ENCODE data around the gene ACADS.

ACADS gene

DNA sequence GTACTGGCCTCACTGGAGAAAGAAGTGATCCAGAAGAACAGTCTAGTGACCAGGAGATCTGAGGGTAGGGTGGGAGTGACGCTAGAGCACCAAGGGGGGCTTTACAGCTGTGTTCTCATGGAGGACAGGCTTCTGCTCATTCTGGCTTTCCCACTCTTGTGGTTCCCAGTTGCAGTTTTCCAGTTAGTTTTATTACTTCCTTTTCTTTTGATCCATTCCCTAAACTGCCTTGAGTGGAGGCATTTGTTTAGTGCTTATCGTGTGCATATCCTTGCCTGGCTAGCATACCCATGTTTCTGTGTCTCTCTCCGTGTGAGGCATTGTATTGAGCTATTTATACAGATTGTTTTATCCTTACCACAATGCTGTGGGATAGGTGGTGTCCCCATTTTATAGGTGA, 34.6 kb upstream of the ACADS start:
- Histone ChIP-seq H3K9me3 (replicated peaks; ENCODE audit: insufficient read depth, low read length) (no peaks in the 10 kb centered on the region), H3K27me3 (replicated peaks; ENCODE audit: insufficient read depth, low read length) (no peaks in the 10 kb centered on the region), H3K9ac (ENCODE audit: low read length) (no peak overlapping the region), H3K4me1 (ENCODE audit: low read length) (no peaks in the 10 kb centered on the region), H4K20me1 (ENCODE audit: insufficient read depth, low read length) (no peaks in the 10 kb centered on the region), H3K9me2 (replicated peaks; ENCODE audit: insufficient read depth, low read length) (no peaks in the 10 kb centered on the region), H2AFZ (ENCODE audit: low read length) (no peak overlapping the region), H3K79me2 (ENCODE audit: low read length) (peaks cover 53% of the 10 kb centered on the region), H3F3A (ENCODE audit: insufficient read depth, low read length) (no peaks in the 10 kb centered on the region), H3K4me3 (ENCODE audit: low read length) (no peak overlapping the region), H3K4me2 (ENCODE audit: low read depth, low read length) (no peak overlapping the region), H3K27ac (ENCODE audit: low read length) (no peak overlapping the region), H3K36me3 (replicated peaks; ENCODE audit: insufficient read depth, low read length) (no peaks in the 10 kb centered on the region)
- no peak for DNase-seq
- TF ChIP-seq EZH2phosphoT487 (IDR thresholded peaks at IDR 0.05; ENCODE audit: low read length) (no peak), EZH2 (optimal IDR thresholded peaks at IDR 0.05; ENCODE audit: low read depth, low read length) (no peak)
- TF ChIP-seq, protein P1, sequence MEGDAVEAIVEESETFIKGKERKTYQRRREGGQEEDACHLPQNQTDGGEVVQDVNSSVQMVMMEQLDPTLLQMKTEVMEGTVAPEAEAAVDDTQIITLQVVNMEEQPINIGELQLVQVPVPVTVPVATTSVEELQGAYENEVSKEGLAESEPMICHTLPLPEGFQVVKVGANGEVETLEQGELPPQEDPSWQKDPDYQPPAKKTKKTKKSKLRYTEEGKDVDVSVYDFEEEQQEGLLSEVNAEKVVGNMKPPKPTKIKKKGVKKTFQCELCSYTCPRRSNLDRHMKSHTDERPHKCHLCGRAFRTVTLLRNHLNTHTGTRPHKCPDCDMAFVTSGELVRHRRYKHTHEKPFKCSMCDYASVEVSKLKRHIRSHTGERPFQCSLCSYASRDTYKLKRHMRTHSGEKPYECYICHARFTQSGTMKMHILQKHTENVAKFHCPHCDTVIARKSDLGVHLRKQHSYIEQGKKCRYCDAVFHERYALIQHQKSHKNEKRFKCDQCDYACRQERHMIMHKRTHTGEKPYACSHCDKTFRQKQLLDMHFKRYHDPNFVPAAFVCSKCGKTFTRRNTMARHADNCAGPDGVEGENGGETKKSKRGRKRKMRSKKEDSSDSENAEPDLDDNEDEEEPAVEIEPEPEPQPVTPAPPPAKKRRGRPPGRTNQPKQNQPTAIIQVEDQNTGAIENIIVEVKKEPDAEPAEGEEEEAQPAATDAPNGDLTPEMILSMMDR (IDR thresholded peaks at IDR 0.05; ENCODE audit: low read length): no peak

DNA sequence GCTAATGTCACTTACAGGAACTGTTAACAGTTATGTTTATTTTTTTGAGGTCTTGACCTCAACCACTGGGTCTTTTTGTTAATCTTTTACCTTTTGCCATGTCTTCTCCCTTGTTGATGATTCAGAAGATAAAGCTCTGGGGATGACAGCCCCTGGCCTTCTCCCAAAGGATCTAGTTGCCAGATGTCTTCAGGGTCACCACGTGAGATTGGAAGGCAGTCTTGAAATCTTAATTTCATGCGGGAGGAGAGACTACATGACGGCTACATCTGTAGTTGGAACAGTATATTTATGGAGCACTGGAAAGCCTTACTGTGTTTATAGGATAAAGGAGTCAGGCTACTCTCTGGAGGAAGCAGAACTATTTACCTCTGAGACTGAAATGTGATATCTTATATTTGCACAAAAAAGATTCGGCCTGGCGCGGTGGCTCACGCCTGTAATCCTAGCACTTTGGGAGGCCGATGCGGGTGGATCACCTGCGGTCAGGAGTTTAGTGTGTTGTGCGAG, 33.0 kb upstream of the ACADS start:
- Histone ChIP-seq H3K27ac (ENCODE audit: low read length) (no peak overlapping the region), H3K4me3 (ENCODE audit: low read length) (no peak overlapping the region), H3K27me3 (replicated peaks; ENCODE audit: insufficient read depth, low read length) (no peaks in the 10 kb centered on the region), H3K9me2 (replicated peaks; ENCODE audit: insufficient read depth, low read length) (no peaks in the 10 kb centered on the region), H3F3A (ENCODE audit: insufficient read depth, low read length) (no peaks in the 10 kb centered on the region), H3K79me2 (ENCODE audit: low read length) (peaks cover 50% of the 10 kb centered on the region), H3K4me1 (ENCODE audit: low read length) (no peaks in the 10 kb centered on the region), H3K36me3 (replicated peaks; ENCODE audit: insufficient read depth, low read length) (no peaks in the 10 kb centered on the region), H3K9me3 (replicated peaks; ENCODE audit: insufficient read depth, low read length) (no peaks in the 10 kb centered on the region), H3K9ac (ENCODE audit: low read length) (no peak overlapping the region), H4K20me1 (ENCODE audit: insufficient read depth, low read length) (no peaks in the 10 kb centered on the region), H2AFZ (ENCODE audit: low read length) (no peak overlapping the region), H3K4me2 (ENCODE audit: low read depth, low read length) (no peak overlapping the region)
- TF ChIP-seq EZH2 (optimal IDR thresholded peaks at IDR 0.05; ENCODE audit: low read depth, low read length) (no peak), EZH2phosphoT487 (IDR thresholded peaks at IDR 0.05; ENCODE audit: low read length) (no peak)
- TF ChIP-seq, protein P1 (IDR thresholded peaks at IDR 0.05; ENCODE audit: low read length): no peak
- no peak for DNase-seq

DNA sequence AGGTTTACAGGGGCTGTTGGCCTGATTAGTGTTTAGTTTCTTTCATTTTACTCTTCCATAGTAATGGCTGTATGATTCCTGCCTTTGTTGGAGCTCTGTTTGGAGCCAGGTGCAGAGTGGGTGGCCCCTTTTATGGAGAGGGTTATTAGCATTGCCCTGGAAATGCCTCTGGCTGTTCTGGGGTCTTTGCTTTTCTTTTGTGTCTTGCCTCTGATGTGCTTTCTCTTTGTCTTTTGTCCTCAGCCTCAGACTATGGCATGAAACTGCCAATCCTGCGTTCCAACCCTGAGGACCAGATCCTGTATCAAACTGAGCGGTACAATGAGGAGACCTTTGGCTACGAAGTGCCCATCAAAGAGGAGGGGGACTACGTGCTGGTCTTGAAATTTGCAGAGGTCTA, 31.8 kb upstream of the ACADS start:
- Histone ChIP-seq H4K20me1 (ENCODE audit: insufficient read depth, low read length) (no peaks in the 10 kb centered on the region), H3K27ac (ENCODE audit: low read length) (no peak overlapping the region), H2AFZ (ENCODE audit: low read length) (no peak overlapping the region), H3K4me1 (ENCODE audit: low read length) (no peaks in the 10 kb centered on the region), H3K9ac (ENCODE audit: low read length) (no peak overlapping the region), H3K36me3 (replicated peaks; ENCODE audit: insufficient read depth, low read length) (no peaks in the 10 kb centered on the region), H3K9me2 (replicated peaks; ENCODE audit: insufficient read depth, low read length) (no peaks in the 10 kb centered on the region), H3K27me3 (replicated peaks; ENCODE audit: insufficient read depth, low read length) (no peaks in the 10 kb centered on the region), H3K4me3 (ENCODE audit: low read length) (no peak overlapping the region), H3K79me2 (ENCODE audit: low read length) (peaks cover 38% of the 10 kb centered on the region), H3F3A (ENCODE audit: insufficient read depth, low read length) (no peaks in the 10 kb centered on the region), H3K4me2 (ENCODE audit: low read depth, low read length) (no peak overlapping the region), H3K9me3 (replicated peaks; ENCODE audit: insufficient read depth, low read length) (no peaks in the 10 kb centered on the region)
- DNase-seq: no peak
- TF ChIP-seq, protein P1 (IDR thresholded peaks at IDR 0.05; ENCODE audit: low read length): no peak
- TF ChIP-seq EZH2 (optimal IDR thresholded peaks at IDR 0.05; ENCODE audit: low read depth, low read length) (no peak), EZH2phosphoT487 (IDR thresholded peaks at IDR 0.05; ENCODE audit: low read length) (no peak)

Data from MM.1S (cell line).